HG03135 (cell line): ENCODE data around the gene SERTAD1.

Source experiments
- ATAC-seq: cut with Tn5 transposase; IDR thresholded peaks from one replicate; pipeline ENCODE4 v1.9.1; 2021; ENCODE audit warnings: mild to moderate bottlenecking, moderate library complexity; ENCODE audit not compliant: unreplicated experiment

The SERTAD1 gene

GRCh38 chr19:40380199-40381037 is 45.4 kb downstream of the SERTAD1 start:
- no peak for ATAC-seq

GRCh38 chr19:40379446-40380198 is 46.2 kb downstream of the SERTAD1 start:
- no peak for ATAC-seq

- ATAC-seq: no peak
Observed at GRCh38 chr19:40378509-40378908, 47.3 kb downstream of the SERTAD1 start.

- no peak for ATAC-seq
Observed at GRCh38 chr19:40377876-40378385, 47.9 kb downstream of the SERTAD1 start.

GRCh38 chr19:40376286-40376862 is 49.4 kb downstream of the SERTAD1 start:
- ATAC-seq: no peak

- ATAC-seq: no peak
Observed at GRCh38 chr19:40374084-40374483, 51.7 kb downstream of the SERTAD1 start.

GRCh38 chr19:40371802-40372122 is 54.0 kb downstream of the SERTAD1 start:
- ATAC-seq: no peak
